ENCODE data around the gene CARS1.

CARS1 gene

DNA sequence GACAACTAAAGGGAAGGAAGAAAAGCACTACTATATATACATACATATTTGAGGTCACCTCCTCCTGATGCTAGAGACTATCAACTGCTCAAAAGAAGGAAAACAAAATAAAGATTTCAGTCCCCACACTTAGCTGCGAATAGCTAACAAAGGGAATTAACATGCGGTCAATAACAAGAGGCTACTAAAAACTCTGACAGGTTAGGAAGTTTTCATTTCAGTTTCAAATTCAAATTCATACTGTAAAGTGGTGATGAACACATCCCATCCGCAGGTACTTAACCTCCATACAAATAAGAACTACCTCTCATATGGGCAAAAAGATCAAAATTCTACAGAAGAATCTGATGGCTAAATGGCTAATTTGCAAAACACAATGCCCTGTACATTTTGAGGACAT is 67.7 kb downstream of the CARS1 start:
- intact Hi-C loops (cut with DNase I), result no loop called here
- no peak for DNase-seq

DNA sequence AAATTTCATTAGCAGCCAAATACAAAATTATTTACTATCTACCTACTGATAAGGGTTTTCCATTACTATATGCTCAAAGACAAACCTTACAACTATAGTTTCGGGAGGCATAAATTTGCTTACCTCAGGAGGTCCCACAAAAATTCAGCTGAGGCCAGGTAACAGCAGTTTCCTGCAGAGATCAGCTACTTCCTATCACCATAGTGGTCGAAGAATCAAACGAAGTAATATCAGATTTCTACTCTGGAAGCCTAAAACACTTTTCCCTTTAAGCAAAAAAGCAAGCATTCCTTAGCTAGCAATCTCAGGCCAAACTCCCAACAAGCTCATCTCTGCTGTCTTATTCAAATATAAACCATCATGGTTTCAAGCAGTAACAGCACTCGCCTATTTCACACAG is 68.2 kb downstream of the CARS1 start:
- intact Hi-C loops (cut with DNase I), result no loop called here
- peak in 1 of 42 donors; percentile 19 for DNase-seq

- peak in 2 of 42 donors; percentile 7 to 21 for DNase-seq
- intact Hi-C loops (cut with DNase I), result no loop called here
These were observed 69.1 kb downstream of the CARS1 start for GRCh38 chr11:2987881-2988861.

DNA sequence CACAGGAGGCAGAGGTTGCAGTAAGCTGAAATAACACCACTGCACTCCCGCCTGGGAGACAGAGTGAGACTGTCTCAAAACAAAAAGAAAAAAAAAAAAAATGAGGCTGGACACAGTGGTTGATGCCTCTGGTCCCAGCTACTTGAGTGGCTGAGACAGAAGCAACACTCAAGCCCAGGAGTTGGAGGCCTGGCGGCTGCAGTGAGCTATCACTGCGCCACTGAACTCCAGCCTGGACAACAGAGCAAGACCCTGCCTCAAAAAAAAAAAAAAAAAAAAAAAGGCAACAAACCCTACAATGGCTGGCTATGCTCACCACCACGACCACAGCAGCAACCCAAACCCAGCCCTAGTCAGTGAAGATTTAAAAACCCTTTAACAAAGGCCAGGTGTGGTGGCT is 73.3 kb downstream of the CARS1 start:
- DNase-seq, result no peak
- intact Hi-C loops (cut with DNase I), result no loop called here

DNA sequence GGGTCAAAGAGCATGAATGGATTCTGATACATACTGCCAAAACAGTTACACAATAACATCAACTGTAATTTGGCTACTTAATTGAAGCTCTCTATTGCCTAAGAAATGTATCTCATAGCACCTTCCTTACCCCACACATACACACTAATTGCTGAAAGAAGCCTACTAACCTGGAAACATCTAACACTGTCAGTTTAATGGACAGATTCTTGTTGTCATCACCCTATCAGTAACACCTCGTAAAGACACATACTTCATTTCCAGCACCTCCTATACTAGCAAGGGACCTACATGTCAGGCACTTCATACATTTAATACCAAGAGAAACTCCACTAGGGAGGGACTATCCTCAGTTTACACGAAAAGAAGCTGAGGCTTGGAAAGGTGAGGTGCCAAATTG is 75.0 kb downstream of the CARS1 start:
- no peak for DNase-seq
- intact Hi-C loops (cut with DNase I), result no loop called here

DNA sequence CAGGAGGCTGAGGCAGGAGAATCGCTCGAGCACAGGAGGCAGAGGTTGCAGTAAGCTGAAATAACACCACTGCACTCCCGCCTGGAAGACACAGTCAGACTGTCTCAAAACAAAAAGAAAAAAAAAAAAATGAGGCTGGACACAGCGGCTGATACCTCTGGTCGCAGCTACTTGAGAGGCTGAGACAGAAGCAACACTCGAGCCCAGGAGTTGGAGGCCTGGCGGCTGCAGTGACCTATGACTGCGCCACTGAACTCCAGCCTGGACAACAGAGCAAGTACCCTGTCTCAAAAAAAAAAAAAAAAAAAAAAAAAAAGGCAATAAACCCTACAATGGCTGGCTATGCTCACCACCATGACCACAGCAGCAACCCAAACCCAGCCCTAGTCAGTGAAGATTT is 76.1 kb downstream of the CARS1 start:
- intact Hi-C loops (cut with DNase I), result no loop called here

DNA sequence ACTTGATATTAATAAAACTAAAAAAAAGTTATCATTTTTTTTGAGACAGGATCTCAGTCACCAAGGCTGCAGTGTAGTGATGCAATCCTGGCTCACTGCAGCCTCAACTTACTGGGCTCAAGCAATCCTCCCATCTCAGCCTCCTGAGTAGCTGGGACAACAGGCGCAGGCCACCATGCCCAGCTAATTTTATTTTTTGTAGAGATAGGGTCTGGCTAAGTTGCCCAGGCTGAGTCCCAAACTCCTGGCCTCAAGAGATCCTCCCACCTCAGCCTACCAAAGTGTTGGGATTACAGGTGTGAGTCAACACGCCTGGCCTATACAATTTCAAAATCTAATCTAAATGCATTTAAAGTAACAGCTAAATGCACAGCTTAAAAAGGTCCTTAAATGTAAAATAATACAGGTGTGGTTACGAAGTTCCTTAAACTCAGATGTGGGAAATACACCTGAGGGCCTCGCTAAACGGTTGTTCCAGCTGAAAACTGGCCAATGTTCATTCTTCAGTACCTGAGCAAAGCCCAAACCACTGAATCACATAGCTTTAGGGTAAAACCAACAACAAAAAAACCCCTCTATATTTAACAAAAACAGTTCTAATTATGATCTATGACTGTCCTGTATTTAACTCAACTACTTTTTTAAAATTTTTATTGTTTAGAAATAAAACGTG is 76.9 kb downstream of the CARS1 start:
- intact Hi-C loops (cut with DNase I), result no loop called here
- no peak for DNase-seq

More for the DNA sequence above, 76.1 kb downstream of the CARS1 start:
- no peak for DNase-seq

GRCh38 chr11:2977113-2977512 is 80.1 kb downstream of the CARS1 start:
- no peak for DNase-seq
- intact Hi-C loops (cut with DNase I), result loop anchor here (5.0 kb wide), 1 partner anchor 45 kb away; no protein-coding TSS in a partner anchor

DNA sequence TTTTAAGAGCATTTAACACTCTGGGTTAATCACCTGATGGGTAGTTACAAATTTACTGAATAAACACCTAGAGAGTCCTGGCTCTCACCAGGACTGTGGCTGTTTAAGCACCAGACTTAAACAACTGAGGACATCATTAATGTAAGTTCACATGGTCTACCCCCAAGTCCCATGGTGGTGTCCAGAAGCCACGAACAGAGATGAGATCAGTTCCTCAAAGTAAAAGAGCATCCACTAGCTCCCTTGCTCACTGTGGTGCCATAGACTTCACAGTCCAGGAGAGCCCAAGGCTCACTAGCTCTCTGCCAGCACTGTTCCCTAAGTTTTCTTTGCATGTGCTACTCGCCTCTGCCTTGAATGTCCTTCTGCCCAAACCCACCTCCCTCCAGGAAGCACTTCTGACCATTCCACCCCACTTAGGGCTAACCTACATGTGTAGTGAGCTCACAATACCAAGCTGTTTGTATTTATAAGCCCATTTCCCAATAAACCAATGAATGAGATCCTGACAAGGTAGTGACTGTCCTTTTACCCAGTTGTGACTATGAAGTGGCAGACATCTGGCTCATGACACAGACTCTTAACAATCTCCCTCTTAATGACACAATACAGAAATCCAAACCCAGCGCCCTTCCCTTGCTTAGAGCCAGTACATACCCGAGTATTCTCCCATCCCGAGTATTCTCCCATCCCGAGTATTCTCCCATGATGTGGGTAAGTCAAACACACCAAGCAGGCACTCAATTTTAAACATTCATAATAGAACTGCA is 80.7 kb downstream of the CARS1 start:
- intact Hi-C loops (cut with DNase I), result loop anchor here (5.0 kb wide), 1 partner anchor 46 kb away; no protein-coding TSS in a partner anchor
- DNase-seq, result no peak

DNA sequence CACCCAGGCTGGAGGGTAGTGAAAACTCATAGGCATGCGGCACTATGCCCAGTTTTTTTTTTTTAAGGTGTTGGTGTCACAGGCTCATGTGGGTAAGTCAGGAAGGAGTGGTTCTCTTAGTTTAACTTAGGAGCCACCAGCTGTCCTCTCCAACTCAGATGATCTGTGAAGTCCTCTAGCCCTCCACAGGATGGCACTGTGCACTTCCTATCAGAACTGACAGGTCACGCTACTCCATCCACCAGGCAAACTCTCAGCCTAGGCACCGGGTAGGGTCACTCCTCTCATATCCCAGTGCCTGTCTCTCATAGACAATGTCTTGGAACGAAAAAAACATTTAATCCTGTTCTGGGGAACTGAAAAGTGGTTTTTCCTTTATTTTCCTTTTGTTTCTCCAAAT is 81.6 kb downstream of the CARS1 start:
- DNase-seq, result peak in 38 of 42 donors; percentile 29 to 85 (median 60)
- intact Hi-C loops (cut with DNase I), result loop anchor here (5.0 kb wide), 1 partner anchor 47 kb away; no protein-coding TSS in a partner anchor

GRCh38 chr11:2974272-2974671 is 83.0 kb downstream of the CARS1 start:
- DNase-seq, result no peak

GRCh38 chr11:2968341-2968900 is 88.8 kb downstream of the CARS1 start:
- intact Hi-C loops (cut with DNase I), result no loop called here

More at GRCh38 chr11:2974272-2974671, 83.0 kb downstream of the CARS1 start:
- intact Hi-C loops (cut with DNase I), result no loop called here

DNA sequence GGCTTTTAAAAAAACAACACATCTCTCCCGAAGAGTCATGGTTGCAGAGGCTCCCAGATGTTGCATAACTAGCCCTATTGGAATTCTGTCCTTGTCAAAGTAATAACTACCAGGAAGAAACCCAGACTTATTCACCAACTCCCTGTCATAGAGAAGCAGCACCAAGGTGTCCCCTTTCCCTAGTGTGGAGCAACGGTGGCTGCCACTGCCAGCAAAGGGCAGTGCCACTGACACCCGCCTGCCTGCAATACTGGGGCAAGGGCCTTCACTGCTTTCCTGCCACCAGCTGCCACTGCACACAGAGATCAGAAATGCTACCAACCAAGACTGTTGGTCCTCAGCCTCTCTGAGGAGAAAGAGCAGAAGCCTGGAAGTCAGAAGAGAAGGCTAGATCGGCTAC is 92.4 kb downstream of the CARS1 start:
- intact Hi-C loops (cut with DNase I), result no loop called here

More at GRCh38 chr11:2968341-2968900, 88.8 kb downstream of the CARS1 start:
- peak in 1 of 42 donors; percentile 62 for DNase-seq

DNA sequence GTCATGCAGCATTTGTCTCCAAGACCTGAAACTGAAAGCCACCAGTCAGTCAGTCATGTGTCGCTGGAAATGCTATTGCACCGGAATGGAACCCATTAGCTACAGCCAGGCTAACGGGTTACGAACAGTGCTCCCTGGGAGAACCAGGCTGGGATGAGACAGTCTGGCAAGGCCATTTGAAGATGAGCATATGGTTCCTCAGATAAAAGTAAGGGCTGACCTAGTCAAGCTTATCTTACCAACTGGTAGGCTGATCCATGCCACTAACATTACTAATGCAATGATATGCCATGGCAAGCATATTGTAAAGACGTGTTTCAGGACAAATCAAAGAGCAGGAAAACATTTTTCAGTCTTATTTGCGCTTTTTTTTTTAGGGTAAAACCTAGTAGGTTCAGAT is 93.5 kb downstream of the CARS1 start:
- intact Hi-C loops (cut with DNase I), result no loop called here

More for the DNA sequence above, 92.4 kb downstream of the CARS1 start:
- DNase-seq, result no peak

DNA sequence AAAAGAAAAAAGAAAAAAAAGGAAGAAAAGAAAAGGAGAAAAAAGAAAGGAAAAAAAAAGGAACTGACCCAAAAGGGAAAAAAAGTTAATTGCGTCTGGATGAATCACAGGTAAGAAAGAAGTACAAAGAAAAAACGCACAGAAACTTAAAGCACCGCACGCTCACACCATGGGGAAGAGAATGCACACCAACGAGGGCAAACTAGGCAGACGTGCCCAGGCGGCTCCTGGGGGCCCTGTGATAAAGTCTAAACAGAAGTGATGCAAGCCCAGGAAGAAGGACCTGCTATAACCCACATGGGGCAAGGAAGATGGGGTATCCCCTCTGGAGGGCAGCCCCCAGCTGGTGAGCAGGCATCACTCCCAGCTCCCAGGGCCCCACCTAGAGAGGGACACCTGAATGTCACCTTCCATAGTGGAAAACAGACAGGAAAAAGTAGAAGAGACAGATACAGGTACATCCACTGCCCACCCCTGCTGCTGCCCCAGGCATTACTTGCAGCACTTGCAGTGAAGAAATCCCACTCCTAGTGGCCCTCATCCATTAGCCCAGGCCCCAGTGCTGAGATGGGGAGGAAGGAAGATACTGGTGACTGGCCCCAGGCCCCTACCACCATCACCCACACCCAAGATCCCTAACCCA is 94.0 kb downstream of the CARS1 start:
- DNase-seq, result no peak
- intact Hi-C loops (cut with DNase I), result no loop called here

More for the DNA sequence above, 93.5 kb downstream of the CARS1 start:
- DNase-seq, result no peak

- DNase-seq, result no peak
- intact Hi-C loops (cut with DNase I), result no loop called here
These were observed 96.1 kb downstream of the CARS1 start for GRCh38 chr11:2961080-2961479.

GRCh38 chr11:2960139-2960538 is 97.1 kb downstream of the CARS1 start:
- intact Hi-C loops (cut with DNase I), result no loop called here
- DNase-seq, result no peak

- intact Hi-C loops (cut with DNase I), result no loop called here
- no peak for DNase-seq
These were observed 99.0 kb downstream of the CARS1 start for GRCh38 chr11:2958251-2958650.

Data from head of caudate nucleus (tissue), 42 donors.